ENCODE results near the gene ANKRD34C.

GRCh38 chr15:79292011-79292410 is 9.5 kb downstream of the ANKRD34C start:
- TF ChIP-seq CTCF (IDR thresholded peaks at IDR 0.05 in 4 of 5, conservative IDR thresholded peaks at IDR 0.05 in 1 of 5) = no peak
- TF ChIP-seq POLR2A (IDR thresholded peaks at IDR 0.05) = no peak
